Peyer's patch (tissue), 4 donors: Measurements from ENCODE around the gene NCKAP5. TPM values are rescaled to one million over a fixed set of nuclear protein-coding genes. Genes with fewer than 3 reads are reported as not detected.

Experiments
- DNase-seq, 3 donors: peaks; one replicate each; pipeline ENCODE4 v3.0.0-alpha.2; 2017 to 2019
- H3K27ac ChIP-seq, 4 donors: fragments of 200-600 bp; sonication (generic); one replicate each; pipeline ENCODE4 v1.5.1; 2016 to 2019
- H3K27me3 ChIP-seq, 2 donors: fragments of 200-600 bp; sonication (generic); one replicate each; pipeline ENCODE4 v1.5.1; 2019
- H3K36me3 ChIP-seq, 3 donors: fragments of 200-600 bp; sonication (generic); one replicate each; pipeline ENCODE4 v1.5.1; 2016 to 2019
- H3K4me1 ChIP-seq, 4 donors: fragments of 200-600 bp; sonication (generic); one replicate each; pipeline ENCODE4 v1.5.1; 2016 to 2019
- H3K4me3 ChIP-seq, 4 donors: fragments of 200-600 bp; sonication (generic); 1 replicate in 3 of 4; 2 replicates in 1 of 4; pipeline ENCODE4 v1.5.1; 2016 to 2019; ENCODE audit warnings: mild to moderate bottlenecking in 1 of 4
- H3K9me3 ChIP-seq, 4 donors: fragments of 200-600 bp; sonication (generic); one replicate each; pipeline ENCODE4 v1.5.1; 2016 to 2019; ENCODE audit warnings: mild to moderate bottlenecking in 1 of 4
- POLR2A ChIP-seq, 2 donors: fragments of 450-650 bp; IDR thresholded peaks; one replicate each; pipeline ENCODE4 v1.5.1; 2017; ENCODE audit warnings: antibody characterized with exemption in 2 of 2, mild to moderate bottlenecking in 2 of 2, moderate library complexity in 2 of 2
- total RNA-seq, 4 donors: library from RNA; depleted of rRNA; stranded (reverse); fragments of >200 nt; gene quantifications; one replicate each; pipeline ENCODE4 v1.1.0, GENCODE V29; 2016
- TF ChIP-seq, protein P1 (sequence below), 6 experiments: fragments of 450-650 bp in 4 of 6; fragments of 200-600 bp in 2 of 6; sonication (generic) in 1 of 6; IDR thresholded peaks; one replicate each; pipeline ENCODE4 v1.5.1; 2017 to 2019; ENCODE audit warnings: antibody characterized with exemption in 6 of 6, mild to moderate bottlenecking in 3 of 6, moderate library complexity in 1 of 6

NCKAP5 gene
- total RNA-seq, 4 donors from 2014 or later: 9.1 to 28.5 (median 22.5) TPM

DNA sequence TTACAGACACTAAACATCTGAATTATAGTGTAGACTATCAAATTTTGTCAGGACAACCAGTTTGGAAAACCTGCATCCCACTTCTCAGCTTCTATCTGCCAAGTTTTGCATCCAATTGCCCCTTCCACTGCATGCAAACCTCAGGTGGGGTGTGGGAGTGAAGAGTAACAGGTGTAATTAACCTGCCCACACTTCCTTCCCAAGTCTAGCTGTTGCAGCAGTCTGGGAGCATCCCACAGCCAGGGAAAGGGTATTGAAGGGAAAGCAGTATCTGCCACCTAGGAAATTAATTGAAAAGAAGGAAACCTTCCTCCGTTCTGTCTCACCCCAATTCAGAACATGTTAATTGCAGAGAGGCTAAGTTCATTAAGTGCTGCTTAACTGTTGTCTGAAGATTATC lies 189.9 kb downstream of the NCKAP5 start:
- no peak for TF ChIP-seq POLR2A (IDR thresholded peaks at IDR 0.05)
- TF ChIP-seq, protein P1, sequence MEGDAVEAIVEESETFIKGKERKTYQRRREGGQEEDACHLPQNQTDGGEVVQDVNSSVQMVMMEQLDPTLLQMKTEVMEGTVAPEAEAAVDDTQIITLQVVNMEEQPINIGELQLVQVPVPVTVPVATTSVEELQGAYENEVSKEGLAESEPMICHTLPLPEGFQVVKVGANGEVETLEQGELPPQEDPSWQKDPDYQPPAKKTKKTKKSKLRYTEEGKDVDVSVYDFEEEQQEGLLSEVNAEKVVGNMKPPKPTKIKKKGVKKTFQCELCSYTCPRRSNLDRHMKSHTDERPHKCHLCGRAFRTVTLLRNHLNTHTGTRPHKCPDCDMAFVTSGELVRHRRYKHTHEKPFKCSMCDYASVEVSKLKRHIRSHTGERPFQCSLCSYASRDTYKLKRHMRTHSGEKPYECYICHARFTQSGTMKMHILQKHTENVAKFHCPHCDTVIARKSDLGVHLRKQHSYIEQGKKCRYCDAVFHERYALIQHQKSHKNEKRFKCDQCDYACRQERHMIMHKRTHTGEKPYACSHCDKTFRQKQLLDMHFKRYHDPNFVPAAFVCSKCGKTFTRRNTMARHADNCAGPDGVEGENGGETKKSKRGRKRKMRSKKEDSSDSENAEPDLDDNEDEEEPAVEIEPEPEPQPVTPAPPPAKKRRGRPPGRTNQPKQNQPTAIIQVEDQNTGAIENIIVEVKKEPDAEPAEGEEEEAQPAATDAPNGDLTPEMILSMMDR (IDR thresholded peaks at IDR 0.05): no peak
- DNase-seq: no peak
- no peaks in the 10 kb centered on the region for H3K9me3 ChIP-seq

DNA sequence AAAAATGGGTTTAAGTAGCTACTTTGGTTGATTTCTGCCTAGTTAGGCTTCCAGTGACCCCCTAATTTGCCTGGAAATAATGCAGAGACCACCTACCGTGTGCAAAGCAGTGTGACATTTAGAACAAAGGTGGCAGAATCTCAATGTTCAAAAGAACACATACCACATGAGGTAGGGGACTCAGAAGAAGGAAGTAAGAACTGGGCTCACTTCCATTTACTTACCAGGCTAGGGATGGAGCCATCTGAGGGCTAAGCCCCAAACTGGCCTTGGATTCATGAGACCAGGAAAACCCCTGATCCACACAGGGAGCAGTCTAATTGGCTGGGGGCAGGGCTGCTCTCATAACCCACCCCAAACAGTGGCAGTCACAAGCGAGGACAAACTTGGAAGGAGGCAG lies 190.7 kb downstream of the NCKAP5 start:
- no peaks in the 10 kb centered on the region for H3K9me3 ChIP-seq
- H3K27ac ChIP-seq: no peak overlapping the region
- H3K36me3 ChIP-seq: no peaks in the 10 kb centered on the region
- H3K4me1 ChIP-seq: no peaks in the 10 kb centered on the region
- H3K4me3 ChIP-seq: no peak overlapping the region
- H3K27me3 ChIP-seq: no peaks in the 10 kb centered on the region
- DNase-seq: no peak
- TF ChIP-seq, protein P1 (IDR thresholded peaks at IDR 0.05): no peak
- no peak for TF ChIP-seq POLR2A (IDR thresholded peaks at IDR 0.05)

More for the DNA sequence above, 189.9 kb downstream of the NCKAP5 start:
- Histone ChIP-seq H3K27ac (no peak overlapping the region), H3K4me1 (no peaks in the 10 kb centered on the region), H3K27me3 (no peaks in the 10 kb centered on the region), H3K4me3 (no peak overlapping the region), H3K36me3 (no peaks in the 10 kb centered on the region)

DNA sequence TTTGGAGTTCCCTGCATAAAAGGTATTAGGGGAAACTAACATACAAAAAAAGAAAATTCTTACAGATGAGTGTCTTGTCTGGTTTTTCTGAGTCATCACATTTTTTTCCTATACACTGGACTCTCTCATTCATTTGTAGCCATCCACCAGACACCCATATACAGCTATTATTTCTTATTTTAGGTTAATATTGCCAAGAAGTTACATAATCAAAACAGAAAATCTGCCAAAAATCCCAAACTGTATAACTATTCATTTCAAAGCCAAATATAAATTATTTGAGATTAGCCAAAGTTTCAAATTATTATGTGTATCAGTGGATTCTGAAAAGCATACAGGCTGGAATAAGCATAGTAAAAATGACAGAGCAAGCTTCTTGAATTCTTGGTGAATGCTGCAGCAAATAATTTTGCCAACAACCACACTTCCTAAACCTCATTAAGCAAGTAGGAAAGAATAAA lies 191.2 kb downstream of the NCKAP5 start:
- Histone ChIP-seq H3K36me3 (no peaks in the 10 kb centered on the region), H3K4me3 (no peak overlapping the region), H3K4me1 (no peaks in the 10 kb centered on the region), H3K27ac (no peak overlapping the region), H3K9me3 (no peaks in the 10 kb centered on the region), H3K27me3 (no peaks in the 10 kb centered on the region)
- no peak for DNase-seq
- no peak for TF ChIP-seq POLR2A (IDR thresholded peaks at IDR 0.05)
- TF ChIP-seq, protein P1 (IDR thresholded peaks at IDR 0.05): no peak

DNA sequence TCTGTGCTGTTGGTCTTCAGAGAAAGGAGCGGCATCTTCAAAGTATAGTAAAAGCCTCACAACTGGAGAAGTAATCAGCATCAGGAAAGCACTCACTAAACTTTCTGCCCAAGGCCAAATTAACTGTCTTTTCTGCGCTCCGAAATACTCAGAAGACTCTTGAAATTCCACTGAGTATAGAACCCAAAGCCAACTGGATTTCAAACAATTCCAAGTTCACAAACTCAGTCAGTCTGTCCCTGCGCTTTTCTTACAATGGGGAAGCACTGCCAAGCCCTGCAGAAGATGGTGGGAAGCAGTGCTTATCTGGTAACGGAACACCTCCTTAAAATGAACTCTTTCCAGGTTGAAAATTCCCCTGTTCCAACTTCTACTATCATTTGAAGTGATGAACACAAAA lies 193.5 kb downstream of the NCKAP5 start:
- no peak for DNase-seq
- TF ChIP-seq, protein P1 (IDR thresholded peaks at IDR 0.05): no peak
- no peak for TF ChIP-seq POLR2A (IDR thresholded peaks at IDR 0.05)
- Histone ChIP-seq H3K27ac (no peak overlapping the region), H3K4me1 (no peaks in the 10 kb centered on the region), H3K36me3 (no peaks in the 10 kb centered on the region), H3K9me3 (no peaks in the 10 kb centered on the region), H3K4me3 (no peak overlapping the region), H3K27me3 (no peaks in the 10 kb centered on the region)

DNA sequence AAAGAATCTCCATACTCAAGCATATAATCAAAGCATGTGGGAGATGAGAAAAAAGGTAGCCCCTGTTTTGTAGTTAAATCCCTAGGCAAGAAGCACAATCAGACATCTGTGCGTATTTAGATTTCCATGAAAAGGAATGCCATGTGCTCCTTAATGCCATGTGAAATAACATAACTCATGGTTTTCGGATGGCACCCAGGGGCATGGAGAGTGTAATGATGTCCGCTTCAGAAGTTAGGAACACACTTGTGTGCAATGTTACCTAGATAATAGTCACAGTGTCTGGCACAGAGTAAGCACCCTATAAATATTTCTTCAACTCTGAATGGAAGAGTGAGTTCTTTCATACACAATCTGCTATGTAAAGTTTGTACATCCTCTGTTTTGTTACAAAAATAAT lies 197.0 kb downstream of the NCKAP5 start:
- no peak for TF ChIP-seq POLR2A (IDR thresholded peaks at IDR 0.05)
- TF ChIP-seq, protein P1 (IDR thresholded peaks at IDR 0.05): no peak
- no peaks in the 10 kb centered on the region for H3K27me3 ChIP-seq
- DNase-seq: no peak

More for the DNA sequence above, 197.0 kb downstream of the NCKAP5 start:
- Histone ChIP-seq H3K4me3 (no peak overlapping the region), H3K27ac (no peak overlapping the region), H3K4me1 (no peaks in the 10 kb centered on the region), H3K36me3 (no peaks in the 10 kb centered on the region), H3K9me3 (no peaks in the 10 kb centered on the region)
